Fibroblast of the aortic adventitia (primary cell): ENCODE measurements around the gene MBD1. TPM values are rescaled to one million over a fixed set of nuclear protein-coding genes. Genes with fewer than 3 reads are reported as not detected.
A peak's percentile ranks its signal among the peaks of the same experiment; 100 is the strongest.

ENCODE experiments used
- DNase-seq: peaks from one replicate; pipeline ENCODE4 v3.0.0-alpha.2; 2010; ENCODE audit warnings: low read depth
- H3K4me3 ChIP-seq: 2 replicates; pipeline ENCODE4 v1.5.1; 2011; ENCODE audit warnings: low read depth, mild to moderate bottlenecking, control low read depth, low read length, moderate library complexity
- total RNA-seq: library from RNA; depleted of rRNA; stranded (reverse); fragments of >200 nt; gene quantifications from 2 replicates; pipeline ENCODE4 v1.2.3, GENCODE V29; 2012; ENCODE audit warnings: low replicate concordance
- TF ChIP-seq, protein P1 (sequence below): IDR thresholded peaks from 2 replicates; pipeline ENCODE4 v1.5.1; 2011; ENCODE audit warnings: mild to moderate bottlenecking, low read length, control low read depth, inconsistent platforms; ENCODE audit not compliant: insufficient read depth

The MBD1 gene, protein sequence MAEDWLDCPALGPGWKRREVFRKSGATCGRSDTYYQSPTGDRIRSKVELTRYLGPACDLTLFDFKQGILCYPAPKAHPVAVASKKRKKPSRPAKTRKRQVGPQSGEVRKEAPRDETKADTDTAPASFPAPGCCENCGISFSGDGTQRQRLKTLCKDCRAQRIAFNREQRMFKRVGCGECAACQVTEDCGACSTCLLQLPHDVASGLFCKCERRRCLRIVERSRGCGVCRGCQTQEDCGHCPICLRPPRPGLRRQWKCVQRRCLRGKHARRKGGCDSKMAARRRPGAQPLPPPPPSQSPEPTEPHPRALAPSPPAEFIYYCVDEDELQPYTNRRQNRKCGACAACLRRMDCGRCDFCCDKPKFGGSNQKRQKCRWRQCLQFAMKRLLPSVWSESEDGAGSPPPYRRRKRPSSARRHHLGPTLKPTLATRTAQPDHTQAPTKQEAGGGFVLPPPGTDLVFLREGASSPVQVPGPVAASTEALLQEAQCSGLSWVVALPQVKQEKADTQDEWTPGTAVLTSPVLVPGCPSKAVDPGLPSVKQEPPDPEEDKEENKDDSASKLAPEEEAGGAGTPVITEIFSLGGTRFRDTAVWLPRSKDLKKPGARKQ
- 42.7 and 50.3 TPM in 2 replicates for total RNA-seq

DNA sequence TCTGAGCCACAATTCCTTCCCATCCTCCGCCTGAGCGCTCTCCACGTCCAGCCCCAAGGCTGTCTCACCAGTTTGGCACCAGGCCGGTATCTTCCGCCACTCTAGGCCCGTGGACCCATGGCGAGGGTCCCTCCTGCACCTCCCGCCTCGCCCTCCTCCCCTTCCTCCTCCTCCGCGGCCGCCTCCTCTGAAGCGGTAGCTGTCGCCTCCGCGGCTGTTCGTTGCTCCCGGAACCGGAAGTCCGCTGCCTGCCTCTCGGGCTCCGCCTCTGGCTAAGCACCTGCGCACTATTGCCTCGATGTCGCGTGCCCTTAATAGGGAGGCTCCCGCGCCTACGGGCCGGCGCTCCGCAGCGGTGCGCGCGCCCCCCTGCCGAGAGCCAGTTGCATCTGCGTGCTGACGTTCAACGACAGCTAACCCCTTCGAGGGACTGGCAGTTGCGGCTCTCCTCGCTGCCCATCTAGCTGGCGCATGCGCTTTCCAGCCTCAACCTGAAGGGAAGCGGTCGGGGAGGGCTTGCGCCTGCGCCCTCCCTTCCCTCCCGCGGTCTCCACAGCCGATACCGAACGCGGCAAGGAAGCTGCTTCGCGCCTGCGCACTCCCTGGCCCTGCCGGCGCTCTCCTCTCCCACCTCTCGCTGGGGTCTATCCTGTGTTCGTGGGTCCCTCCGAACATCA lies at the start of gene MBD1:
Gene MBD1 (minus strand): TSS at position 229 of the 677 bp plus-strand sequence. CDS start 1,531 bp downstream, outside the sequence.
- peak; percentile 99 for DNase-seq
- TF ChIP-seq, protein P1, sequence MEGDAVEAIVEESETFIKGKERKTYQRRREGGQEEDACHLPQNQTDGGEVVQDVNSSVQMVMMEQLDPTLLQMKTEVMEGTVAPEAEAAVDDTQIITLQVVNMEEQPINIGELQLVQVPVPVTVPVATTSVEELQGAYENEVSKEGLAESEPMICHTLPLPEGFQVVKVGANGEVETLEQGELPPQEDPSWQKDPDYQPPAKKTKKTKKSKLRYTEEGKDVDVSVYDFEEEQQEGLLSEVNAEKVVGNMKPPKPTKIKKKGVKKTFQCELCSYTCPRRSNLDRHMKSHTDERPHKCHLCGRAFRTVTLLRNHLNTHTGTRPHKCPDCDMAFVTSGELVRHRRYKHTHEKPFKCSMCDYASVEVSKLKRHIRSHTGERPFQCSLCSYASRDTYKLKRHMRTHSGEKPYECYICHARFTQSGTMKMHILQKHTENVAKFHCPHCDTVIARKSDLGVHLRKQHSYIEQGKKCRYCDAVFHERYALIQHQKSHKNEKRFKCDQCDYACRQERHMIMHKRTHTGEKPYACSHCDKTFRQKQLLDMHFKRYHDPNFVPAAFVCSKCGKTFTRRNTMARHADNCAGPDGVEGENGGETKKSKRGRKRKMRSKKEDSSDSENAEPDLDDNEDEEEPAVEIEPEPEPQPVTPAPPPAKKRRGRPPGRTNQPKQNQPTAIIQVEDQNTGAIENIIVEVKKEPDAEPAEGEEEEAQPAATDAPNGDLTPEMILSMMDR, result peak; percentile 29
- peak within 1 kb of the TSS; percentile 100 for H3K4me3 ChIP-seq

DNA sequence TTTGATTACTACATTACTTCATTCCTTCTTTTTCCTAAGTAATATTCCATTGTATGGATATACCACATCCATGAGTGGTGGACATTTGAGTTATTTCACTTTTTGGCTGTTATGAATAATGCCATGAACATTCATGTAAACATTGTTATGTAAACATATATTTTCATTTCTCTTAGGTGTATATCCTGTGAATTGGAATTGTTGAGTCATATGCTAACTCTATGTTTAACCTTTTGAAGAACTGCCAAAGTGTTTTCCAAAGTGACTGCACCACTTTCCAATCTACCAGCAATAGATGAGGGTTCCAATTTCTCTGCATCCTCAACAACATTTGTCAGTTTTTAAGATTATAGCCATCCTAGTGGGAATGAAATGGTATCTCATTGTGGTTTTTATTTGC lies 48.9 kb upstream of the MBD1 start:
- H3K4me3 ChIP-seq, result no peak overlapping the region
- TF ChIP-seq, protein P1, result no peak
- no peak for DNase-seq

DNA sequence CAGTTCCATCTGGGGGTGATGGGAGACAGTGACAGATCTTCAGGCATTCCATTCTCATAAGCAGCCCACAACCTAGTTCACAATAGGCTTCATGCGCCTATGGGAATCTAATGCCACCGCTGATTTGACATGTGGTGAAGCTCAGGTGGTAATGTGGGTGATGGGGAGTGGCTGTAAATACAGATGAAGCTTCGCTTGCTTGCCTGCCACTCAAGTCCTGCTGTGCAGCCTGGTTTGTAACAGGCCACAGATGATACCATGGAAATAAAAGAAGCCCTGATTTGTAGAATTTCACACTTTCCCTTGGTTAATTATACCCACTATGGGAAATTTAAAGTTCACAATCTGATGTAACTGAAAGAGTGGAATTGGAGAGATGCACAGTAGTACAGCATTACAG lies 46.7 kb upstream of the MBD1 start:
- TF ChIP-seq, protein P1, result no peak
- DNase-seq, result no peak
- H3K4me3 ChIP-seq, result no peak overlapping the region

DNA sequence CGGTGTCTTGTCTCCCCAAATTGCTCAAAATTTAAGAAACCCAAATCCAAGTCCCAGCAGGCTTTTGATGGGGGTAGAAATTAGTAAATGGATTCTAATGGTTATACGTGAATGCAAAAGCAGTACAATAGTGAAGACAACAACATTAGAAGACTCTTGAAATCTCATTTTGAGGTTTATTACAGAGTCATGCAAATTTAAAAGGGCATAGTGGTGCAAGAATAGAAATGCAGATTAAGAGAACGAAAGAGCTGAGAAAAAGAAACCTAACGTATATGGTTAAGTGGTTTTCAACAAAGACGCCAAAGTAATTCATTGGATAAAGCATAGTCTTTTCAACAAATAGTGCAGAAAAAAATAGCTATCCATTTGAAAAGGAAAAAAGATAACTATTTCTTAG lies 39.4 kb upstream of the MBD1 start:
- no peak overlapping the region for H3K4me3 ChIP-seq
- DNase-seq, result no peak
- TF ChIP-seq, protein P1, result no peak

DNA sequence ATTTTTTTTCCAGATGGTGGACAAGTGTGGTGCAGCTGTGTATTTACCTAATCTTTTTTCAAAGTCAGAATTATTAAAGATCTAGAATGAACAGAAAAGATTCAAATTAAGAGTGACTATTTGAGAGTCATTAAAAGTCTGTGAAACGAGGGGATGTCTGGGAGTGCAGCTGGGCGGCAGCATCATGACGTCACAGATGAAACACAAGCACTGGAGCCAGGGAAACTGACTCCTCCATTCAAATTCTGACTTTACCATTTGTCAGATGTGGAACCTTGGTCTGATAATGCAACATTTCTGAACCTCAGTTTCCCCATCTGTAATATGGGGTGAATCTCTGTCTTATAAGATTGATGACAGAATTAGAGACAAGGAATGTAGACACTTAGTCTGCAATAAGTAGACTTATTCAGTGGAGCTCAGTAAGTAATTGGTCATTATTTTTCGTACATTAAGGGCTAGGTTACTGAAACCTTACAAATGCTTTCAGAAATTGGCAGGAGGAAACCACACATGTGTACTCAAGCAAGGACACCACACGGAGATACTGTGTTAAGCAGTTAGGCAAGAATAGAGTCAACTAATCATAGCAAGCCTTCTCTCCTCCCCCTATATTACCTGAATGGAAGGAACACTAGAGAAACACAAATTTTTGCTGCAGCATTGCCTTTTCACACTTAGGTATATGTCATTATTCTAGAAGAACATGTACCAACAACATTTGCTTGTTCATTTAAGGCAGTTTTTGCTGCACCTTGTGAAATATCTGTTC lies 34.0 kb upstream of the MBD1 start:
- TF ChIP-seq, protein P1, result no peak
- no peak for DNase-seq
- H3K4me3 ChIP-seq, result no peak overlapping the region

DNA sequence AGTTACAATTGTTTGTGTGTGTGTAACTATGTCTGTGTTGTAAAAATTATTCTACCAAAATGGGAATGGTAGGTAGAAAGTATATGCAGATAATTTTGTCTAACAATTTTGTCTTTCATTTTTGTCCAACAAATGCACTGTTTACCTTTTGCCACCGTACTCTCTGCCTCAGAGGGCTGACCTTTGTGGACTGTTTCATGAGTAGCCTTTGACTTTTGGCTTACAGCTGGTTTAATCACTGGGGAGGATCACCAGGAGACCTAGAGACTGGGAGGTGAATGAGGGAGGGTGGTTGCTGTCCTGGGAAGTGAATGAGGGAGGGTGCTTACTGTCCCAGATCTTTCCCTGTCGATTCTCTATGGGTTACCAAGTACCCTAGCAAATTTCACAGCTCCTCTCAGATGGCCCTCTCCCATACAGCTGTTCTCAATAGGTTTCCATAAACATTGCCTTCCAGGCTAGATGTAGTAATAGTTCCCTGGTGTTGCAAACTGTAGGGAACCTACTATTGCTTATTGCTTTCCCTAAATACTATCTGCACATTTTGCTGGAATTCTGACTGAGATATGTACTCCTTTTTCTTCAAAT lies 32.6 kb upstream of the MBD1 start:
- no peak overlapping the region for H3K4me3 ChIP-seq
- TF ChIP-seq, protein P1, result no peak
- DNase-seq, result no peak
